ENCODE results near the gene FARS2. TPM values are rescaled to one million over a fixed set of nuclear protein-coding genes. Genes with fewer than 3 reads are reported as not detected.

FARS2 gene
- total and polyA plus RNA-seq, 2 donors (not counting 1 experiment from before 2014, with no cell fraction given), result 33.0 to 35.5 TPM

DNA sequence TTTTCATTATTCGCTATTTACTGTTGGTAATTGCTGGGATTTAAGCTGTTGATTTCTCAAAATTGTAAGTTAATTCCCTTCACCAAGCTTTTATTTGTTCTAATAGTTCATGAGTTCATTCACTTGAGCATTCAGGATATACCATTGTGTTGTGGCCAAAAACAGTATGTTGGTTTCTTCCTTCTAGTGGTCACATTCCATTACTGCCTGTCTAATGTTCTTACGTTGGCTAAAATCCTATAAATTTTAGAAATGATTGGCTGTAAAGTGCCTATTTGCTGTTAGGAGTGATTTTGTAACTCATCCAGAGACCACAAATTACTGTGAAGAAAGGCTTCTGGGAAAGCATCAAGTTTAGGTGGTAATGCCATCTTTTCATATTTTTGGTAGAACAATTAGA lies 76.3 kb downstream of the FARS2 start:
- Mint-ChIP-seq H3K9me3 (ENCODE audit: insufficient read depth) (no peaks in the 10 kb centered on the region), H3K4me1 (peaks cover 39% of the 10 kb centered on the region), H3K4me3 (no peak overlapping the region), H3K27ac (no peak overlapping the region), H3K27me3 (no peaks in the 10 kb centered on the region)
- Histone ChIP-seq H3K79me2 (ENCODE audit: control insufficient read depth, insufficient read depth, low read length) (peaks cover 40% of the 10 kb centered on the region), H3K4me2 (replicated peaks; ENCODE audit: low read depth, low read length, poor library complexity, severe bottlenecking) (peak overlapping the region; percentile 31), H3K9ac (ENCODE audit: low read length) (no peak overlapping the region), H4K20me1 (ENCODE audit: control insufficient read depth, insufficient read depth, low read length, poor library complexity, severe bottlenecking) (peaks cover 7% of the 10 kb centered on the region), H3K36me3 (replicated peaks in 1 of 2; ENCODE audit: control extremely low read depth in 1 of 2, control insufficient read depth in 1 of 2, extremely low read depth in 1 of 2, insufficient read depth in 2 of 2, low read length in 1 of 2) (no peaks in the 10 kb centered on the region), H2AFZ (ENCODE audit: insufficient read depth, low read depth, low read length, poor library complexity, severe bottlenecking) (no peak overlapping the region), H3K27me3 (replicated peaks in 1 of 4; ENCODE audit: control extremely low read depth in 1 of 4, control insufficient read depth in 3 of 4, insufficient read depth in 4 of 4, low read length in 3 of 4) (no peaks in the 10 kb centered on the region), H3K9me3 (ENCODE audit: control extremely low read depth in 1 of 3, control insufficient read depth in 2 of 3, insufficient read depth in 1 of 3, low read length in 2 of 3) (no peaks in the 10 kb centered on the region), H3K4me1 (ENCODE audit: control insufficient read depth in 2 of 2, insufficient read depth in 2 of 2, low read length in 2 of 2) (peaks cover 2 to 14% of the 10 kb centered on the region in 2 donors), H3K4me3 (ENCODE audit: control extremely low read depth in 1 of 5, extremely low read depth in 1 of 5, insufficient read depth in 1 of 5, low read depth in 2 of 5, low read length in 4 of 5) (no peak overlapping the region), H3K27ac (ENCODE audit: low read length in 2 of 2) (no peak overlapping the region)
- ChIA-PET CTCF (no interaction called here), POLR2A (no interaction called here)
- intact Hi-C loops (cut with micrococcal nuclease), result loop anchor here (2.0 kb wide), 1 partner anchor 77 kb away; the partner anchor contains the start of genes FARS2 and LYRM4
- DNase-seq (no peak), ATAC-seq (ENCODE audit: low read depth) (no peak)
- TF ChIP-seq, protein P1, sequence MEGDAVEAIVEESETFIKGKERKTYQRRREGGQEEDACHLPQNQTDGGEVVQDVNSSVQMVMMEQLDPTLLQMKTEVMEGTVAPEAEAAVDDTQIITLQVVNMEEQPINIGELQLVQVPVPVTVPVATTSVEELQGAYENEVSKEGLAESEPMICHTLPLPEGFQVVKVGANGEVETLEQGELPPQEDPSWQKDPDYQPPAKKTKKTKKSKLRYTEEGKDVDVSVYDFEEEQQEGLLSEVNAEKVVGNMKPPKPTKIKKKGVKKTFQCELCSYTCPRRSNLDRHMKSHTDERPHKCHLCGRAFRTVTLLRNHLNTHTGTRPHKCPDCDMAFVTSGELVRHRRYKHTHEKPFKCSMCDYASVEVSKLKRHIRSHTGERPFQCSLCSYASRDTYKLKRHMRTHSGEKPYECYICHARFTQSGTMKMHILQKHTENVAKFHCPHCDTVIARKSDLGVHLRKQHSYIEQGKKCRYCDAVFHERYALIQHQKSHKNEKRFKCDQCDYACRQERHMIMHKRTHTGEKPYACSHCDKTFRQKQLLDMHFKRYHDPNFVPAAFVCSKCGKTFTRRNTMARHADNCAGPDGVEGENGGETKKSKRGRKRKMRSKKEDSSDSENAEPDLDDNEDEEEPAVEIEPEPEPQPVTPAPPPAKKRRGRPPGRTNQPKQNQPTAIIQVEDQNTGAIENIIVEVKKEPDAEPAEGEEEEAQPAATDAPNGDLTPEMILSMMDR (IDR thresholded peaks at IDR 0.05), result no peak
- WGBS (ENCODE audit: insufficient coverage), result 80% methylated on average over 1 of the region's 2 CpGs

GRCh38 chr6:5338177-5338960 lies 77.1 kb downstream of the FARS2 start:
- H4K20me1 ChIP-seq (ENCODE audit: control insufficient read depth, insufficient read depth, low read length, poor library complexity, severe bottlenecking), result peaks cover 7% of the 10 kb centered on the region
- H3K4me2 ChIP-seq (replicated peaks; ENCODE audit: low read depth, low read length, poor library complexity, severe bottlenecking), result peak overlapping the region; percentile 31
- WGBS (ENCODE audit: insufficient coverage), result 75% methylated on average over 5 of the region's 10 CpGs
- no peak overlapping the region for H2AFZ ChIP-seq (ENCODE audit: insufficient read depth, low read depth, low read length, poor library complexity, severe bottlenecking)
- ChIA-PET CTCF (no interaction called here), POLR2A (no interaction called here)
- H3K36me3 ChIP-seq (replicated peaks in 1 of 2; ENCODE audit: control extremely low read depth in 1 of 2, control insufficient read depth in 1 of 2, extremely low read depth in 1 of 2, insufficient read depth in 2 of 2, low read length in 1 of 2), result no peaks in the 10 kb centered on the region
- H3K9ac ChIP-seq (ENCODE audit: low read length), result no peak overlapping the region
- H3K27me3 ChIP-seq (replicated peaks in 1 of 4; ENCODE audit: control extremely low read depth in 1 of 4, control insufficient read depth in 3 of 4, insufficient read depth in 4 of 4, low read length in 3 of 4), result no peaks in the 10 kb centered on the region
- Mint-ChIP-seq H3K27me3 (no peaks in the 10 kb centered on the region), H3K9me3 (ENCODE audit: insufficient read depth) (no peaks in the 10 kb centered on the region), H3K4me1 (peaks cover 39% of the 10 kb centered on the region), H3K4me3 (peak overlapping the region; percentile 69), H3K27ac (peak overlapping the region; percentile 57)
- H3K4me3 ChIP-seq (ENCODE audit: control extremely low read depth in 1 of 5, extremely low read depth in 1 of 5, insufficient read depth in 1 of 5, low read depth in 2 of 5, low read length in 4 of 5), result no peak overlapping the region
- peaks cover 2 to 14% of the 10 kb centered on the region in 2 donors for H3K4me1 ChIP-seq (ENCODE audit: control insufficient read depth in 2 of 2, insufficient read depth in 2 of 2, low read length in 2 of 2)
- no peak for DNase-seq
- ATAC-seq (ENCODE audit: low read depth), result no peak
- no peak overlapping the region for H3K27ac ChIP-seq (ENCODE audit: low read length in 2 of 2)
- no peaks in the 10 kb centered on the region for H3K9me3 ChIP-seq (ENCODE audit: control extremely low read depth in 1 of 3, control insufficient read depth in 2 of 3, insufficient read depth in 1 of 3, low read length in 2 of 3)
- TF ChIP-seq, protein P1 (IDR thresholded peaks at IDR 0.05), result no peak
- TF ChIP-seq EZH2 (IDR thresholded peaks at IDR 0.05; ENCODE audit: borderline replicate concordance, insufficient read depth, low read depth, low read length, poor library complexity, severe bottlenecking), result no peak
- intact Hi-C loops (cut with micrococcal nuclease), result no loop called here
- H3K79me2 ChIP-seq (ENCODE audit: control insufficient read depth, insufficient read depth, low read length), result peaks cover 40% of the 10 kb centered on the region
